OCI-LY3 (cell line): ENCODE results near the gene PDE8A.

Experiments
- EZH2phosphoT487 ChIP-seq: fragments of 200-600 bp; shearing (Covaris generic); IDR thresholded peaks from 2 replicates; pipeline ENCODE4 v1.6.1; 2018; ENCODE audit warnings: antibody characterized with exemption, mixed run types, low read depth
- TF ChIP-seq, protein P1 (sequence below): fragments of 200-600, 300-600 bp; sonication (generic); IDR thresholded peaks from 2 replicates; pipeline ENCODE4 v1.5.1; 2014; ENCODE audit warnings: antibody characterized with exemption, low read length, low read depth

DNA sequence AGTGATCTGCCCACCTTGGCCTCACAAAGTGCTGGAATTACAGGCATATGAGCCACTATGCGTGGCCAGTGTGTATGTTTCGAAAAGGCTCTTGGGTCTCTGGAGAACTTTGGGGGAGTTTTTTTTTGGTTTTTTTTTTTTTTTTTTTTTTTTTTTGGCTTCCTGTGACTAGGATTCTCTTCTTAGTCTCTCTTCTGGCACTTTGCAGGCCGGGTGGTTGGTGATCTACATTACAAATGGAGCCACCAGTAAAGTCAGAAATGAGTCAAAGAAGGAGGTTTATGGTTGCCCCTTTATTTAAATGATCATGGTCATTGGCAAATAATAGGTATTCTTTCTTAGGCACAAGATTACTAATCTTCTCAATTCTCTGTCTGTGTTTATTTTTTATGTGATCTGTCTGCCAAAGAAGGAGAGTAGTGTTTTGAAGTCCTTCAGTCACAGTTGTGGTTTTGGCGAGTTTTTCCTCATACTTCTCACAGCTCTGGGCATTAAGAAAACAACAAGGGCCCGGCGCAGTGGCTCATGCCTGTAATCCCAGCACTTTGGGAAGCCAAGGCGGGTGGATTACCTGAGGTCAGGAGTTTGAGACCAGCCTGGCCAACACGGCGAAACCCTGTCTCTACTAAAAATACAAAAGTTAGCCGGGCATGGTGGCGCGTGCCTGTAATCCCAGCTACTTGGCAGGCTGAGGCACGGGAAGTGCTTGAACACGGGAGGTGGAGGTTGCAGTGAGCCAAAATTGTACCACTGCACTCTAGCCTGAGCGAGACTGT, 38.3 kb downstream of the PDE8A start:
- TF ChIP-seq, protein P1, sequence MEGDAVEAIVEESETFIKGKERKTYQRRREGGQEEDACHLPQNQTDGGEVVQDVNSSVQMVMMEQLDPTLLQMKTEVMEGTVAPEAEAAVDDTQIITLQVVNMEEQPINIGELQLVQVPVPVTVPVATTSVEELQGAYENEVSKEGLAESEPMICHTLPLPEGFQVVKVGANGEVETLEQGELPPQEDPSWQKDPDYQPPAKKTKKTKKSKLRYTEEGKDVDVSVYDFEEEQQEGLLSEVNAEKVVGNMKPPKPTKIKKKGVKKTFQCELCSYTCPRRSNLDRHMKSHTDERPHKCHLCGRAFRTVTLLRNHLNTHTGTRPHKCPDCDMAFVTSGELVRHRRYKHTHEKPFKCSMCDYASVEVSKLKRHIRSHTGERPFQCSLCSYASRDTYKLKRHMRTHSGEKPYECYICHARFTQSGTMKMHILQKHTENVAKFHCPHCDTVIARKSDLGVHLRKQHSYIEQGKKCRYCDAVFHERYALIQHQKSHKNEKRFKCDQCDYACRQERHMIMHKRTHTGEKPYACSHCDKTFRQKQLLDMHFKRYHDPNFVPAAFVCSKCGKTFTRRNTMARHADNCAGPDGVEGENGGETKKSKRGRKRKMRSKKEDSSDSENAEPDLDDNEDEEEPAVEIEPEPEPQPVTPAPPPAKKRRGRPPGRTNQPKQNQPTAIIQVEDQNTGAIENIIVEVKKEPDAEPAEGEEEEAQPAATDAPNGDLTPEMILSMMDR = no peak
- no peak for TF ChIP-seq EZH2phosphoT487
